Mucosa of descending colon (tissue), 3 donors: Measurements from ENCODE around the gene TANC1. TPM values are rescaled to one million over a fixed set of nuclear protein-coding genes. Genes with fewer than 3 reads are reported as not detected.

Experiments used
- ATAC-seq: fragments of 200-7000 bp; cut with Tn5 transposase; one replicate; pipeline ENCODE4 v1.9.1; 2020; ENCODE audit warnings: mild to moderate bottlenecking, moderate library complexity
- DNase-seq, 3 donors: peaks; one replicate each; pipeline ENCODE4 v3.0.0-alpha.2; 2020
- H3K36me3 ChIP-seq: fragments of 200-600 bp; one replicate; pipeline ENCODE4 v1.8.0; 2021; ENCODE audit warnings: low read depth, mild to moderate bottlenecking
- H3K4me1 ChIP-seq: fragments of 200-600 bp; one replicate; pipeline ENCODE4 v1.8.0; 2021; ENCODE audit warnings: low read depth, mild to moderate bottlenecking
- H3K4me3 ChIP-seq: fragments of 200-600 bp; one replicate; pipeline ENCODE4 v1.8.0; 2021; ENCODE audit warnings: mild to moderate bottlenecking
- H3K9me3 ChIP-seq: fragments of 200-600 bp; one replicate; pipeline ENCODE4 v1.8.0; 2021; ENCODE audit warnings: mild to moderate bottlenecking
- intact Hi-C, 2 donors: fragments of 100-400 bp; cut with DNase I in 1 of 2; cut with micrococcal nuclease in 1 of 2; formaldehyde crosslinking; loops; one replicate each; pipeline versions ENCODE4 v1.11.0 to v1.11.1; 2022; cut with DNase I, micrococcal nuclease
- total RNA-seq, 3 donors: library from RNA; stranded (reverse); fragmentation: NEBNext Ultra II Directional in 2 of 3; extraction: Animal tissue kit (Norgen Biotek cat#: 25700) in 2 of 3; gene quantifications; one replicate each; pipeline versions ENCODE4 v1.2.1 to v1.2.4, GENCODE V29; 2021 to 2023
- TF ChIP-seq, protein P1 (sequence below): fragments of 200-600 bp; IDR thresholded peaks from one replicate; pipeline ENCODE4 v1.8.0; 2022; ENCODE audit warnings: antibody characterized with exemption, mild to moderate bottlenecking
- donor health status: DM: no; HTN: no; CAD: no; lungs with moderate emphysema.
- donor health status: DM: no; HTN: no; CAD: no.
- donor health status: DM: no; HTN: yes; CAD: no.

The TANC1 gene
- total RNA-seq, 3 donors from 2014 or later, result 30.7 to 55.5 (median 41.0) TPM

DNA sequence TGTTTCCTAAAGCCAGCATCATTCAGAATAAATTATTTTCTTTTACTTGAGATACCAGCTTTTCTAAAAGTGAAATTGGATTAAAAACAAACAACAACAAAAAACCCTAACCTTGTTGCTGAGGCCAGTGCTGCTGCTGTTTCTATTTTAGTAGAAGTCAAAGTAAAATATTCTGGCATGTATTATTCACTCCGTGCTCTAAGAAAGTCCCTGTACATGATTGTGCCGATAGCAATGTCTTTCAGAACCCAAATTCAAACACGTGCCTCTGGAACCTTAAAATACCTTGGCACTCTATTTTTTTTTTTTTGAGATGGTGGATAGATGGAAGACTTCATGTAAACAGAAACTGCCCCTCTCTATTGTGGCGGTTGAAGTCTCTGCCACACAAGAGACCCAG lies 43.7 kb downstream of the TANC1 start:
- H3K9me3 ChIP-seq, result peaks cover 16% of the 10 kb centered on the region
- no peaks in the 10 kb centered on the region for H3K4me1 ChIP-seq
- no peak for ATAC-seq
- intact Hi-C loops, result no loop called here
- no peak for DNase-seq
- H3K4me3 ChIP-seq, result no peak overlapping the region
- TF ChIP-seq, protein P1, sequence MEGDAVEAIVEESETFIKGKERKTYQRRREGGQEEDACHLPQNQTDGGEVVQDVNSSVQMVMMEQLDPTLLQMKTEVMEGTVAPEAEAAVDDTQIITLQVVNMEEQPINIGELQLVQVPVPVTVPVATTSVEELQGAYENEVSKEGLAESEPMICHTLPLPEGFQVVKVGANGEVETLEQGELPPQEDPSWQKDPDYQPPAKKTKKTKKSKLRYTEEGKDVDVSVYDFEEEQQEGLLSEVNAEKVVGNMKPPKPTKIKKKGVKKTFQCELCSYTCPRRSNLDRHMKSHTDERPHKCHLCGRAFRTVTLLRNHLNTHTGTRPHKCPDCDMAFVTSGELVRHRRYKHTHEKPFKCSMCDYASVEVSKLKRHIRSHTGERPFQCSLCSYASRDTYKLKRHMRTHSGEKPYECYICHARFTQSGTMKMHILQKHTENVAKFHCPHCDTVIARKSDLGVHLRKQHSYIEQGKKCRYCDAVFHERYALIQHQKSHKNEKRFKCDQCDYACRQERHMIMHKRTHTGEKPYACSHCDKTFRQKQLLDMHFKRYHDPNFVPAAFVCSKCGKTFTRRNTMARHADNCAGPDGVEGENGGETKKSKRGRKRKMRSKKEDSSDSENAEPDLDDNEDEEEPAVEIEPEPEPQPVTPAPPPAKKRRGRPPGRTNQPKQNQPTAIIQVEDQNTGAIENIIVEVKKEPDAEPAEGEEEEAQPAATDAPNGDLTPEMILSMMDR, result no peak
- H3K36me3 ChIP-seq, result no peaks in the 10 kb centered on the region

DNA sequence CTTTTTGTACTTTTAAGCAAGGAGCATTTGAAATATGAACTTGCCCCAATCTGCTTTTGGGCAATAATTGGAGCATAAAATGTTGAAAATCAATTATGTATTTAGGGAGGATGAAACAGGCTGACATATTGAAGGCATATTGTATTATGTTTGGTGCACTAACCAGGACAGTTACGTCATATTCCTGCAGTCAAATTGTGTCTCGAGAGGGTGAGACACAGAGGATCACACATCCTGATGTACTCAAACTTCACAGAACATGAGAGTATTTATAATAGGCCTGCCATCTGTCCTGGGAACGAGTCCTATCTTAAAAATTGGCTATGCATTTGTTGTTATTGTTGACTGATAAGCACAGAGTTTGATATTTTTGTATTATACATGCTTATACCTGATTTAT lies 44.7 kb downstream of the TANC1 start:
- no peaks in the 10 kb centered on the region for H3K4me1 ChIP-seq
- H3K9me3 ChIP-seq, result peaks cover 16% of the 10 kb centered on the region
- no peaks in the 10 kb centered on the region for H3K36me3 ChIP-seq
- TF ChIP-seq, protein P1, result no peak
- ATAC-seq (no peak), DNase-seq (no peak)
- intact Hi-C loops, result no loop called here
- no peak overlapping the region for H3K4me3 ChIP-seq

DNA sequence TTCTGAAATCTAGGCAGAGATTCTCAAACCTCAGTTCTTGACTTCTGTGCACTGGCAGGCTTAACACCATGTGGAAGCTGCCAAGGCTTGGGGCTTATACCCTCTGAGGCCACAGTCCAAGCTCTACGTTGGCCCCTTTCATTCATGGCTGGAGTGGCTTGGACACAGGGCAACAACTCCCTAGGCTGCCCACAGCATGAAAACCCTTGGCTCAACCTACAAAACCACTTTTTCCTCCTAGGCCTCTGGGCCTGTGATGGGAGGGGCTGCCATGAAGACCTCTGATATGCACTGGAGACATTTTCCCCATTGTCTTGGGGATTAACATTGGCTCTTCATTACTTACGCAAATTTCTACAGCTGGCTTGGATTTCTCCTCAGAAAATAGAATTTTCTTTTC lies 46.7 kb downstream of the TANC1 start:
- Histone ChIP-seq H3K36me3 (no peaks in the 10 kb centered on the region), H3K9me3 (peaks cover 16% of the 10 kb centered on the region), H3K4me1 (no peaks in the 10 kb centered on the region), H3K4me3 (no peak overlapping the region)
- ATAC-seq (no peak), DNase-seq (no peak)
- TF ChIP-seq, protein P1, result no peak
- intact Hi-C loops, result no loop called here

DNA sequence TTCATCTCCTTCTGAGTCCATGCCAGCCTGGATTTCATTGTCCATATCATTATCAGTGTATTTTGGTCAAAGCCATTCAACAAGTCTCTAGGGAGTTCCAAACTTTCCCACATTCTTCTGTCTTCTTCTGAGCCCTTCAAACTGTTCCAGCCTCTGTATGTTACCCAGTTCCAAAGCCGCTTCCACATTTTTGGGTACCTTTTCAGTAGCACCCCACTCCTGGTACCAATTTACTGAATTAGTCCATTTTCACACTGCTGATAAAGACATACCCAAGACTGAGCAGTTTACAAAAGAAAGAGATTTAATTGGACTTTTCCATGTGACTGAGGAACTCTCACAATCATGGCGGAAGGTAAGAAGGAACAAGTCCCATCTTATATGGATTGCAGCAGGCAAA lies 47.4 kb downstream of the TANC1 start:
- H3K4me3 ChIP-seq, result no peak overlapping the region
- TF ChIP-seq, protein P1, result no peak
- peaks cover 16% of the 10 kb centered on the region for H3K9me3 ChIP-seq
- H3K4me1 ChIP-seq, result no peaks in the 10 kb centered on the region
- no peak for ATAC-seq
- no peaks in the 10 kb centered on the region for H3K36me3 ChIP-seq
- no peak for DNase-seq
- intact Hi-C loops, result no loop called here

DNA sequence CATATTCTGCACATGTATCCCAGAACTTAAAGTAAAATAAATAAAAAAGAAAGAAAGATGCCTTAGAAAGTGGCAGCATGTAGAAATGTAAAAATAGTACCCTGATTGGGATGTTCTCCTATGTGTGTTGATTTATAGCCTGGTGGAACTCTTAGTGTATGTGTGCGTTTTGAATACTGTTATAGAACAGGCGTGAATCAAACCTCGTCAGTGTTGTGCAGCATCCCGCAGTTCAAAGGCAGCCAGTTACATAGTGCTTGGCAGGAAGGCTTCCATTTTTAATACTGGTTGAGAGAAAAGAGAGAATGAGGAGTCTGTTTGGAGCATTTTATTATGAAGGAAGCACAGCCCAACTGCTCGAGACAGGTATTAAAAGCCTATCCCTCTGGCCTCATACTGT lies 49.4 kb downstream of the TANC1 start:
- intact Hi-C loops, result no loop called here
- DNase-seq (no peak), ATAC-seq (no peak)
- no peak overlapping the region for H3K4me3 ChIP-seq
- TF ChIP-seq, protein P1, result no peak
- H3K36me3 ChIP-seq, result no peaks in the 10 kb centered on the region
- H3K4me1 ChIP-seq, result no peaks in the 10 kb centered on the region
- H3K9me3 ChIP-seq, result peaks cover 16% of the 10 kb centered on the region

DNA sequence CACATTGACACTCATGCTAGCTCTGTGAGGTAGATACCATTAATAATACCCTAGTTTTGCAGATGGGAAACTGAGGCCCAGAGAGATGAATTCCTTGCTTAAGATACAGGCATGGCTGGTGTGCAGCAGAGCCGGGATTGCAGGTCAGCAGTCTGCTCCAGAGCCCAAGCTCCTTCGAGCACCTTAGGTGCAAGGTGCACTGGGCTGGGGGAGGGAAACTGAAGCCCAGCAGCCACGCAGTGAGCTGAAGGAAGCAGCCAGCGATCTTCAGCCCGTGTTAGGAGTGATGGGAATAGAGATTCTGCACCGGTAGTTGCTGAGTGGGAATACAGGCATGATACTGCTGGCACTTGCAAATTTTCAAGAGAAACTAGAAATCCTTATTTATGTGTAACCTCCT lies 50.6 kb downstream of the TANC1 start:
- no peak overlapping the region for H3K4me3 ChIP-seq
- intact Hi-C loops, result no loop called here
- no peak for ATAC-seq
- DNase-seq, result no peak
- H3K4me1 ChIP-seq, result no peaks in the 10 kb centered on the region
- TF ChIP-seq, protein P1, result no peak
- H3K36me3 ChIP-seq, result no peaks in the 10 kb centered on the region
- peaks cover 16% of the 10 kb centered on the region for H3K9me3 ChIP-seq
